ENCODE data around the gene RASSF3.
"Not testable (repeated sequence)": the region's sequence is repeated elsewhere in the genome, so short reads cannot be mapped to it uniquely, and the experiment has no call there.

RASSF3 gene

DNA sequence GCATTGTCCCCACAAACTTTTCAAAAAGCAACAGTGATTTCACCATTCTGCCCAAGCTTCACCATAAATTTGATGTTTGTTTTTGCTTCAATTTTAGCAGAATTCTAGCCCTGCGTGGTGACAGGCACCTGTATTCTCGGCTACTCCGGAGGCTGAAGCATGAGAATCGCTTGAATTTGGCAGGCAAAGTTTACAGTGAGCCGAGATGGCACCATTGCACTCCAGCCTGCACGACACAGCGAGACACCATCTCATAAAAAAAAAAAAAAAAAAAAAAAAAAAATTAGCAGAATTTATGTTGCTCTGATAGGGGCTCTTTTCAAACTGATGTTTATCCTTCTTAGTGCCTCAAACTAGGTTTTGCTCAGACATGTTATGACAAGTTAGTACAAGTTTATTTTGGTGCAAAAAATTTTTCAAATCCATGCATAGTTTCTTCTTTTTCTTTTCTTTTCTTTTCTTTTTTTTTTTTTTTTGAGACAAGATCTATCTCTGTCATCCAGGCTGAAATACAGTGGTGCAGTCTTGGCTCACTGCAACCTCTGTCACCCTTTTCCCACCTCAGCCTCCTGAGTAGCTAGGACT is 24.3 kb downstream of the RASSF3 start:
- no peak for DNase-seq

DNA sequence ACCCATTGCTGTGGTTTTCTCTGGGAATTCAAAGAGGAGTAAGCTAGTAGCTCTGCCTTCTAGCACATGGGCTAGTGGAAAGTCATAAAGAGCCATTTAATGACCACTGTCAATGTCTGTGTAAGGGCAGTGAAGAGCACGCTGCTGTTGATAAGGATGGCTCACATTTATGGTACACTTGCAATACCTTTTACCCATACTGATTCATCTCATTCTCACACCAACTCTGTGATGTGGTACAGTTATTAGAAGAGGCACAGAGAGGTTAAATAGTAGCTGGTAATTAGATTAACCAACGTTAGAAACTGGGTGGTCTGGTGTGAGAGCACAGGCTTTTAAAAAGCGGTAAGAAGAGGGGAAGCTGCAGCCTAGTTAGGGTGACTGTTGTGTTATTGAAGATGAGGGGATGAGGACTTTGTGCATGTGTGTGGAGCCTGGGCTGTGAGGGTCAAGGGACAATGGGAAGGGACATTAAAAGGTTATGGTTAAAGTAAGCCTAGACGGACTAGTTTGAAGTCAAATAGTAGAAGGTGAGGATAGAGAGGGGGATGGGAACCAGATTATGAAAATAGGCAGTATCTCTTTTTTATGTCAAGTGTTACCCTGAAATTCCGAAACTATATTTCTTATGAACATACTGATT is 25.2 kb downstream of the RASSF3 start:
- DNase-seq: no peak

DNA sequence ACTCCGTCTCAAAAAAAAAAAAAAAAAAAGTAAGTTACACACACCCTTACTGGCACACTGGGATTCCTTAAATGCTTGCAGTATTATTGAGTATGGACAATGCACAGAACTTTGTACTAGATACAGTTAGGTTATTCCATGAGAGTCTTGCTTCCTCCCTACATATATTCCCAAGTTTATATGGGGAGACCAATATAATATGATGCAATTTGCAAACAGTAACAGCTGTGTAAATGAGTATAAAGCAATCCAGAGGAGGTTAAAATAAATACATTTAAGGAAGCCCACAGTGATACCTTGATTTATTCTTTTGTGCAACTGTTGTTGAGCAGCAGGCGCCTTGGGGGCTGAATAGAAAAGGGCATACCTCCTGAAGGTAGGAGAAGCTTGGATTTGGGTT is 26.6 kb downstream of the RASSF3 start:
- no peak for DNase-seq

DNA sequence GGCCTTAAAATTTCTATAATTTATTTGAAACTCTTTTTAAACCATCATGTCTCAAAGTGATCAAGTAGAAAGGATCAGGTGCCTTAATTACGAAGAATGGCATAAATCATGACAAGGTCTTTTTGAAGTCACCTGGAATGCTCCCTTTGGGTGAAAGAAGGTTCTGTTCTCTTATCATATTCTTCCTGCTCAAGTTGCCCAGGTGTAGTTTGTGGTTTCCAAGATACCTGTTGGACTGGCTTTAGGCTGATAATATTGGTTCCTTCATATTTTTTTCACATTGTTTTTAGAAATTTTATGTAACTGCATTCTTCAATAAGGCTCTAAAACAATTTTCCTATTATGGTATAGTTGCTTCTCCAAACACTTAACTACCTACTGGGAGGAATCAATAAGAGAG is 29.2 kb downstream of the RASSF3 start:
- no peak for DNase-seq

DNA sequence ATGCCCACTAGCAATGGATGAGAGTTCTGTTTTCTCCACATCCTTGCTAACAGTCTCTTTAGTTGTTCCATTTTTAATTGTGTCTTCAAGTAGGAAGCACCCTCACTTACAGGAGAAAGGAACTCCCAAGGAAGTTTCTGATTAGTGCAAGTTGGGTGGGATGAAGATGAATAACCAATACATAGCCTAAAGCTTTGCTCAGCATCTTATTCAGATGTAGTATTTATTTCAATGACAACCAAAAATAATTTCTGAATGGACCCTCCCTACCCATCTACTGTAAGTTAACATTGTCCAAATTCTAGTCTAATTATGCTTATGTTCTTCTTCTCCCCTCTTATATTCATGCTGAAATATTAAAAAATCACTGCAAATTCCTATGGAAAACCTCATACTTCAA is 36.0 kb downstream of the RASSF3 start:
- DNase-seq: no peak

DNA sequence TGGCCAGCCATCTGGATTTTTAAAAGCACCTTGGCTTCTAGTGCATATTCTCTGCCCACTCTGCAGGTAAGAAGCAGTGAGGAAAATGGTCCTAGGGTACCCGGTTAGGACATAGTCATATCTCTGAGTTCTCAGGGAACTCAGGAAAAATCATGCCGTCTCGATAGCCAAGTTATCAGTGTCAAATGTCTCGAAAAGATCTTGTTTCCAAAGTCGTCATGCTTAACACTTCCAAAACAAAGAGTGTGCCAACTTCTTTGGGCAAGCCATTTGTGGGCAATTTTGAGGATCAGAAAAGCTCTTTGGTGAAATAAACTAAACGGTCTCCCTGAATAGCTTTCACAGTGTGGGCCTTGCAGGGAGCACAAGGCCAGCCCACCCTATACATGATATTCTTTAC is 39.2 kb downstream of the RASSF3 start:
- DNase-seq: no peak

DNA sequence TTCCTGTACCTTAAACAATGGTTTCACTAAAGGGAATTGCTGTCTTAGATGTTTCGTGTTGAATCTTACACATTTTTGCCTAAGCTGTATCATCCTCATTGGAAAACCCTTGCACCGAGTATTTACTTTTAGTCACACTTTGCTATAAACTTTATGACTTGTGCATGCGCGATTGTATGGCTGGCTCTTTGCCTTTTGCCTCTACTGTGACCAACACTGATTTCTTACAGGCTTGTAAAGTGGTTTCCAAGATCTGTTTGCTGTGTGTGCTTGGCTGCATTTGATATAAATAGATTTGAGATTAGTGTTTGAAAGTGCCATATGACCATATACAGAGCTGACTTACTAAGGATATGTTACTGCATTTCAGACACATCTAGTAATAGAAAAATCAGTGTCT is 40.5 kb downstream of the RASSF3 start:
- DNase-seq: no peak

DNA sequence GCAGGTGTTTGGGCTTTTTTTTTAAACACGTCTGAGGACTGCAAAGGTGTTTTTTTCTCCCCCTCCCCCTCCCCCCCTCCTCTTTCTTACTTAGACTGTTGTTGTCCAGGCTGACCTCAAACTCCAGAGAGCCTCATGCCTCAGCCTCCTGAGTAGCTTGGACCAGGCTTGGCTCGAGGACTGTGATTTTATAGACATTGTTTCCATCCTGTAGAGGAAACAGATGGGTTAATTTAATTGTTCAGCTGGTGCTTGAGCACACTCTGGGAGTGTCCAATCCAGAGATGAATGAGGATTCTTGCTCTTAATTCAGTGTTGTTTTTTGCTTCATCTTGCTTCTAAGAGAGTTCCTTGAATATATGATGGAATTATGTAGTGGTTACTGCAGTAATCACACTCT is 42.1 kb downstream of the RASSF3 start:
- no peak for DNase-seq

DNA sequence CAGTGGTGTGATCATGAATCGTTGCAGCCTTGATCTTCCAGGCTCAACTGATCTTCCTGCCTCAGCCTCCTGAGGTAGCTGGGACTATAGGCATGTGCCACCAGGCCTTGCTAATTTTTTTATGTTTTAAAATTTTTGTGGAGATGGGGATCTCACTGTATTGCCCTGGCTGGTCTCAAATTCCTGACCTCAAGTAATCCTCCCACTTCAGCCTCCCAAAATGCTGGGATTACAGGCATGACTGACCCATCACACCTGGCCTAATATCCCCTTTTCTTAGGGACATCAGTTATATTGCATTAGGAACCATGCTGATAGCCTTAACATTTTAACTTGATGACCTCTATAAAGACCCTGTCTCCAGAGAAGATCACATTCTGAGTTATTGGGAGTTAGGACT is 42.8 kb downstream of the RASSF3 start:
- no peak for DNase-seq

DNA sequence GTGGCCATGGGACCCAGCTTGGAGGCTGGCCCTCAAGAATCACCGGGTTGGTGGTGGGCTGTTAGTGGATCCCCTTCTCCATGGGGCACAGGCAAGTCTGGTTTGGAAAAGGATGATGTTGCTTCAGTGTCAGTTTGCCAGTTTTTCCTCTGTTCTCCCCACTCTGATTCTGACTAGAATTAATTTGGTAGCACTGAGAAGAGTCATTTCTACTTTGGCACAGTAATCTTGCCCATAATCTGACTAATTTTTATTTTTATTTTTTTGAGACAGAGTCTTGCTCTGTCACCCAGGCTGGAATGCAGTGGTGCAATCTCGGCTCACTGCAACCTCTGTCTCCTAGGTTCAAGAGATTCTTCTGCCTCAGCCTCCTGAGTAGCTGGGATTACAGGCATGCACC is 43.6 kb downstream of the RASSF3 start:
- not testable (repeated sequence) for DNase-seq

DNA sequence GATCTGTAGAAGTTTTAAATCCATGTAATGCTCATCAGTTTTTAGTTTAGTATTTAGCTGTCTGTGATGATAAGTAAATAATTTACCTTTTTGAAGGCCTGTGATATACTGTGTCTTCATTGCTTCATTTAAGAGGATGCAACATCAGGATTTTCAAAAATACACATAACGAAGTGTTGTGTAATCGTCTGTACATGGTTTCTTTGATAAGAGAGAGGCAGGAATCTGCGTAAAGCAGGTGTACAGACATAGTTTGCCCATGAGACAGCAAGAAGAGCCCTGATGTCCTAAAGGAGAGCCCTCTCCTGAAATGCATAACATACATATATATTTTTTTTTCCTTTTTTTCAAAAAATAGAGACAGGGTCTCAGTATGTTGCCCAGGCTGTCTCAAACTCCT is 44.8 kb downstream of the RASSF3 start:
- DNase-seq: no peak

DNA sequence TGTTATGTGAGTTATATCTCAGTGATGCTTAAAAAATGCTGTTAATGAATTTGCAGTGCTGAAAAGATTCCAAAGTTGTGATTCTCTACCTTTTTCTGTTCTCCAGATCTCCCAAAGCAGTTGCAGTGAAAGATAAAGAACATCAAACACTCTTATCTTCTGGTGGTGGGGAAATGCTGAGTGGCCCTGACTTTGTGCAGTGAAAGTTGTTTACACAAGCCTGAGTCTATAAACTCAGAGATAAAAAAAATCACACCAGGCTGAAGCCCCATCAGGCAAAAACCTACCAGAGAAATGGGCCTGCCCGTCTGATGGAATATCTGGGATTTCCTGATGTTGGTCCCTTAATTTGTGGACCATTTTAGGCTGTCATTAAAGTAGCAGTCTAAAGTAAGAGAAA is 46.1 kb downstream of the RASSF3 start:
- DNase-seq: no peak

DNA sequence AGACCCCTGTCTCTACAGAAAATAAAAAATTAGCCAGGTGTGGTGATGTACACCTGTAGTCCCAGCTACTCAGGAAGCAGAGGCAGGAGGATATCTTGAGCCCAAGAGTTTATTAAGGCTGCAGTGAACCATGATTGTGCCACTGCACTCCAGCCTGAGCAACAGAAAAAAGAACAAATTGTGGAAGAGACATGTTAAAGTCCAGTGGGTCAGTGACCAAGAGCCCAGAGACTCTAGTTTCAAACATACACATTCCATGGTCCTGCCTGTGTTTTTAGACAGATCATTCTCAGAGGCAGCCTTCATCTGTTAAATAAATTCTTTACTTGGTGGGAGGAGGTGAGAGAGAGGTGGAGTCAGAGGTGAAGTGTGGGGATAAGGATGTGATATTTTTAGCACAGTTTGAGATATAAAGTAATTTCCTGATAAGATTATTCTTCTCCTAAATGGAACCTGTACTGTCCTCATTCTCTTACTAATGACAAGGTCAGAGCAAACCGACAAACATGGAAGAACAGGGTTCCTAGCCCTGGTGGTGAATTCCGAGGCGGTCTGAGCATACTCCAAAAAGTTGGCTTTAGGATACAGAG is 48.7 kb downstream of the RASSF3 start:
- DNase-seq: no peak

DNA sequence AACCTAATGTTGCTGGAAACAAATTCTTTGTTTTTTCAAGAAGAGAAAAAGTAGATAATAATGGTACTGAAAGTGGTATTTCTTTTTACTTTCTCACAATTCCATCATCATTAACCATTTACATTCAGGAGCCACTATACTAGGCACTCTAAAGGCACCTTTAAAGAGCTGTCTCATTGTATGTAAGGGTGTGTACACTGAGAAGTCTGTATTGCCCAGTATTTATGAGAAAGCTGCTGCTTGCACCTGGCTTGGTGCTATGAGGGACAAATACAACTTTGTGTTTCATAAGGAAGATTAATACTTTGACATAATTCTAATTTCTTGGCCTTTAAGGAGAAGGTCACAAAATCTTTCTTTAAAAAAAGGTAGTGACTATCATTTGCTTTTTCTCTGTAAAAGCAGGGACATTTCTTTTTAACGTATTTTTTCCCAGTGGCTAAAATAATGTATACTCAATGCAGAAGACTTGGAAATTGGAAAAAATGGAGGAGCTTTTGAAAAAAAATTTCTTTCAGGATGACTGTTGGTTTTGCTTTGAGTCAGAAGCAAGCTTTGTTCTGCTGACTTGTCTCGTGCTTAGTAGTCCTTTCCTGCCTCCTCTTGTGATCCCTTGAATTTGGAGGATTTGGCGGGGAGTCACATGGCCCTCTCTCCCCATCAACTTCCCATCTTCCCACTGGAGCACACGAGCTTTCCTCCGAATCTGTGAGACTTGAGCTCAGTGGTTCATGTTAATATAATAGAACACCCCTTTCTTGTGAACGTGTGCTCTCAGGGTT is 50.1 kb downstream of the RASSF3 start:
- DNase-seq: no peak

DNA sequence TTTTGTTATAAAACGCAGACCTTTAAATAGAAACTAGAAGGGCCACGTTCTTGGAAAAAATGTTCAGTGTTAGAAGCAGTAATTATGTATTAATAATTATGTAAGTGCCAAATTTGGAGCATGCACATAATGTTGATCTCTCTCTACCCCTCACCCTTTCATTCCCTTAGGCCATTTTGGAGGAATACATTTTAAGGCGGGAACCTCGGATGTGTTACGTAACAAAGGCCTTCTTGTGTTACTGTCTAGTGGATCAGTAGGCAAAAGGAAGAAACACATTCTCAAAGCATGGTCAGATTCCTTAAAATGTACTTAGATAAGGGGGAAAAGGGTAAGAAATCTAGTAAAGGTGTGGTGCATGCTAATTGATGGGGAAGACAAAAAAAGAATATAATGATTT is 52.7 kb downstream of the RASSF3 start:
- DNase-seq: no peak

DNA sequence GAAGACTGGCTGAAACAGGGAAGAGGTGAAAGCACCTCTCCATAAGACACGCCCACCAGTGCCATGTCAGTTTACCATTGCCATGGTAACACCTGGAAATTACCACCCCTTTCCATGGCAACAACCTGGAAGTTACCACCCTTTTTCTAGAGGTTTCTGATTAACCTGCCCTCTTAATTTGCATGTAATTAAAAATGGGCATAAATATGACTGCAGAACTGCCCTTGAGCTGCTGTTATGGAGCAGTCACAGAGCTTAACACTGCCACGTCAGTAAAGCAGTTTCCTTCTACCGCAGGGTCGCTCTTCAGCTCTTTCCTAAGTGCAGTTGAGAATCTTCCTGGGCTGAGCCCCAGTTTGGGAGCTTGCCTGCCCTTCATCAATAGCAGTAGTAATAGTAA is 55.2 kb downstream of the RASSF3 start:
- peak in 1 of 2 donors; percentile 42 for DNase-seq

DNA sequence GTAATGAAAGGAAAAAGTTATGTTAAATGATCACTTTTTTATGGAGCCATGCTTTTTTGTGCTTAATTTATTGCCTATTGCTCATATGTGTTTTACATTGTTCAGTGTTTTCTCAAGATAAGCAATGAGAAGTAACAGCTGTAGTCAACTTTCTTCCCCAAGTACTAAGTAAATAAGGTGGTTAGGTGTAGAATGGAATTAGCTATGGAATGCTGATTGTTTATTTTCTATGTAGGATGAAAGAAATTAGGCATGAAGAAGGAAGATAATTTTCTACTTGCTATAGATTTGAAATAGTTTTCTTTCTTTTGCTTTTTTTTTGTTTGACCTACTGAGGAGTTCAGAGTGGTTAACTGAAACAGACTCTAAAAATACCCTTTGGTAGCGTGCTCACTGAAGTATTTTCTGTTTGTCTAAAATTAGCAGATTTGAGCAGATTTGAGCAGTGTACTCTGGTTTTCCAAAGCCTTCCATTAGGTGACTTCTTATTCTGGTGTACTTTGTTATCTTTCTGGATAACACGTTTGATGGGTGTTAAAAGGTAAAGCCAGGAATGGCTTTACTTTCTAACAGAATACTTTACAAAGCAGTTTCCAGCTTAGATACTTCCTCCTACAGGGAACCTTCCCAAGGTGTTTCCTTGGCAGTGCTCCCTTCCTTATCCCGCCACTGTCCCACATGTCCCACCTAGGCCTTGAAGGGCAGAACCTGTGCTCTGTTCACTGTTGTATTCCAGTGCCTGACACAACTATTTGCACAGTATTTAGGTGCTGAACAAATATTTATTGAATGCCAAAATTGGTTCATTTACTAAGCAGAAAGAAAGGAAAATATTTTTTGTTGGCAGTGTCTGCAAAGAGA is 56.0 kb downstream of the RASSF3 start:
- DNase-seq: no peak

DNA sequence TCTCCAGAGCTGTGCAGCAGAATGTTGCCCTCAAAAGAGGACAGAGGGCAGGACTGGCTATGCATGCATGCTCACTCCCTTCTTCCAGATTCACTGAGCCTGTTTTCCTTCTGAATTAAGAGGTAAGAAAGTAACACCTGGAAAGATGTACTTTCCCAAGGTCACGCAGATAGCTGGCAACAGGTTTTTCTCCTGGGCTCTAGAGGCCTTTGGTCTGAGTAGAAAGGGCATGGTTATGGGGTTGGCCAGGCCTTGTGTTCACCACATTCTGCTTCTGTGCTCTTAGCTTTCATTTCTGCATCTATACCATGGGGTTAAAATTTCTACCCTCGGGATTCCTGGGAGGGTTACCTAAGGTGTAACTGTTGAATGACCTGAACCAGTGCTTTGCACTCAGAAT is 57.5 kb downstream of the RASSF3 start:
- no peak for DNase-seq

DNA sequence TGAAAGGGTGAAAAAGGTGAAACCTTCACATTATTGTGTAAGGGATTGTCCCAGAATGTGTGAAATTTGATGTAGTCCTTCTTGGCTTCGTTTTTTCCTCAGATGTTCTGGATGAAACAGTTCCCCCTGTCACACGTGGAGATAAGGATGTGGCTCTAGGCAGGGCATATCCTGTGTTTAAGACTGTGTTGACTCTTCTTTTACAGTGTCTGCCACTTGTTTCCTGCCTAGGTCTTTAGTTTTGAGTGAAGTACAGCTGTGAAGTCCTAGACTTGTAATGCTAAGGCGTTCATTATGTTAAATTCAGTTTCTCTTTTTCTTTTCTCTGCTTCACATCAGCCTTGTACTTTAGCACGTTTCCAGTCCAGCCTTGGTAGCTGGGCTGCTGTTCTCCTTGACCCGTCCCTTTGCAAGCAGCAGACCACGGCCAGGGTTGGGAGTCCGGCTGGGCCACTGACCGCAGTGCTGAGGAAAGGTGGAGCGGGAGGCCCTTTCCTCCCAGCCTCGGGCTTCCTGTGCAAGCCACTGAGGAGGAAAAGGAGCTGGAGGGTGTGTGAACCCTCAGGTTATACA is 59.1 kb downstream of the RASSF3 start:
- DNase-seq: peak in 1 of 2 donors; percentile 40

DNA sequence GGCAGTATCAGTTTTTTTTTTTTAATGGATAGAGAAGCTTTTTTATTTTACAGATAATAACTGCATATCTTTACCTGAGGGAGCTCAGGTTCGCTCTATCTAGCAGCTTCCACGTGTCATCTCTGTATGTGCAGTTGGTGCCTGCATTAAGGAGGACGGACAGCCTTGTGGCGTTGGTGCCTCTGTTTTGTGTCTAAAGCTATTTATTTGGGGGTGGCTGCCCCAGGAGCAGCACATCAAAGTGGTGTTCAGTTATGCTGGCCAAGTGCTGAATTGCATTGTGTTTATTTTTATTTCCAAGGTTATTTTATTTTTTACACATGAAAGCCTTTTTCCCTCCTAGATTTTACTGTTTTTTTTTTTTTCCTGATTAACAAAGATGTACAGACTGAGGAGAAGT is 59.7 kb downstream of the RASSF3 start:
- no peak for DNase-seq

DNA sequence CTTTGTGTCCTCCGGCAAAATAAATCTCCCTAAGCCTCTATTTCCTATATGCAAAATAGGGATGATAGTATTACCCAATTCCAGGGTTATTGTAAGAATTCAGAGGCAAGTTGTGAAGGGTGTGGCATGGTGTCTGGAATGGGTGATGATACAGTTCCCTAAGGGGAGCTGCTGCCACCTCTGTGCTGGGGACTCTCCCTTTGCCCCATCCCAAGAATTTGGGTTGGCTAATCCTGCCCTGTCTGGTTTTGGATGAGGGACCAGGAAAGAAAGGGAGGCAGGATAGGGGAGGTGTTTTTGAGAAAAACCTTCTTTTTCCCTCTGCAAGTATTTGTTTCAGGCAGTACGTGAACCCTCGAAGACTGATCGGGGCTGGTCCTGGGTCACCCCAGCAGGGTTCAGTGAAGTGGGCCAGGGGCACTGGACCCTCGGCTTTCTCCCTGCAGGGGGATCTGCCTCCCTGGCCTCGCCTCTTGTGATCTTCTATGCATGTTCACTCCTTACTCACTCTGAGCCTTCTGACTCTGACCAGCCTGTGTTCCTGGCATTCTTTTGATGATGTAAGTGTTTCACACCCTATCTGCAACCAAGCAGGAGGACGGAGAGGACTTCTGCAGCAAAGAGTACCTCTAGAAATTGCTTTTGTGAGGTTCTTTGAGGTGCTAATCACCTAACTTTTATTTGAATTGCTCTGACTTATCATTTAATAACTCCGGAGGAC is 60.8 kb downstream of the RASSF3 start:
- DNase-seq: no peak

DNA sequence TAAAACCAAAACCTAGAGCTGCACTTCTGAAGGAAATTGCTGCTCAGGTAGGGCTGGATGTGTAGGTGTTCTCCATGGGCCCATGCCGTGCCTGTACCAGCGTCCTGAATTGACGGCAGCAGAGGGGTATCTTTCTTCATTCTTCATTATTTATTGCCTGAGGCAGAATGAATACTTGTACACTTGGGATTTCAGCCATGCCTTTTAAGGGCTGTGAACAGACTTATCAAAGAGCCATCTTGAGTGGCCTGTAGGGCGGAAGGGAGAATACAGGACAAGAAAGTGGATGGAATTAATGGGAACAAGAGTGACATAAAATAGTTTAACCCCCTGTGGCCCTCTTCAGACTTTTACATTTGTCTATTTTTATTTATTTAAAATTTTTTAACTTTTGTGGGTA is 61.4 kb downstream of the RASSF3 start:
- no peak for DNase-seq

Measured in activated CD4-positive, alpha-beta T cell treated with anti-CD3 and anti-CD28 coated beads for 4 hours (primary cell).